ENCODE data around the gene CWC27.

The CWC27 gene

DNA sequence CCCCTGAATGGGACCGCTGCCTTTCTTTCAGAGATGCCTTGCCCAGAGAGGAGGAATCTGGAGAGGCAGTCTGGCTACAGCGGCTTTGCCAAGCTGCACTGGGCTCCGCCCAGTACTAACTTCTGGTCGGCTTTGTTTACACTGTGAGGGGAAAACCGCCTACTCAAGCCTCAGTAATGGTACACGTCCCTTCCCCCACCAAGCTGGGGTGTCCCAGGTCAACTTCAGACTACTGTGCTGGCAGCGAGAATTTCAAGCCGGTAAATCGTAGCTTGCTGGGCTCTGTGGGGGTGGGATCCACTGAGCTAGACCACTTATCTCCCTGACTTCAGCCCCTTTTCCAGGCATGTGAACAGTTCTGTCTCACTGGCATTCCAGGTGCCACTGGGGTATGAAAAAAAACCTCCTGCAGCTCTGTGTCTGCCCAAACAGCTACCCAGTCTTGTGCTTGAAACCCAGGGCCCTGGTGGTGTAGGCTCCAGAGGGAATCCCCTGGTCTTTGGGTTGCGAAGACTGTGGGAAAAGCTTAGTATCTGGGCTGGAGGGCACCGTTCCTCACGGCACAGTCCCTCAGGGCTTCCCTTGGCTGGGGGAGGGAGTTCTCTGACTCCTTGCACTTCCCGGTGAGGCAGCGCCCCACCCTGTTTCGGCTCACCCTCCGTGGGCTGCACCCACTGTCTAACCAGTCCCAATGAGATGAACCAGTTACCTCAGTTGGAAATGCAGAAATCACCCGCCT, 171.2 kb downstream of the CWC27 start:
- no peak for DNase-seq (ENCODE audit: extremely low read depth, insufficient read length)
- no peak overlapping the region for H3K4me3 ChIP-seq (replicated peaks; ENCODE audit: low read depth, low read length)
- TF ChIP-seq, protein P1, sequence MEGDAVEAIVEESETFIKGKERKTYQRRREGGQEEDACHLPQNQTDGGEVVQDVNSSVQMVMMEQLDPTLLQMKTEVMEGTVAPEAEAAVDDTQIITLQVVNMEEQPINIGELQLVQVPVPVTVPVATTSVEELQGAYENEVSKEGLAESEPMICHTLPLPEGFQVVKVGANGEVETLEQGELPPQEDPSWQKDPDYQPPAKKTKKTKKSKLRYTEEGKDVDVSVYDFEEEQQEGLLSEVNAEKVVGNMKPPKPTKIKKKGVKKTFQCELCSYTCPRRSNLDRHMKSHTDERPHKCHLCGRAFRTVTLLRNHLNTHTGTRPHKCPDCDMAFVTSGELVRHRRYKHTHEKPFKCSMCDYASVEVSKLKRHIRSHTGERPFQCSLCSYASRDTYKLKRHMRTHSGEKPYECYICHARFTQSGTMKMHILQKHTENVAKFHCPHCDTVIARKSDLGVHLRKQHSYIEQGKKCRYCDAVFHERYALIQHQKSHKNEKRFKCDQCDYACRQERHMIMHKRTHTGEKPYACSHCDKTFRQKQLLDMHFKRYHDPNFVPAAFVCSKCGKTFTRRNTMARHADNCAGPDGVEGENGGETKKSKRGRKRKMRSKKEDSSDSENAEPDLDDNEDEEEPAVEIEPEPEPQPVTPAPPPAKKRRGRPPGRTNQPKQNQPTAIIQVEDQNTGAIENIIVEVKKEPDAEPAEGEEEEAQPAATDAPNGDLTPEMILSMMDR (IDR thresholded peaks at IDR 0.05; ENCODE audit: insufficient read depth, low read length, poor library complexity, severe bottlenecking) = no peak
- H3K36me3 ChIP-seq (ENCODE audit: control insufficient read depth, insufficient read depth, low read length) = no peaks in the 10 kb centered on the region
- H3K27me3 ChIP-seq (replicated peaks; ENCODE audit: control insufficient read depth, insufficient read depth, low read length) = no peaks in the 10 kb centered on the region

- TF ChIP-seq, protein P1 (IDR thresholded peaks at IDR 0.05; ENCODE audit: insufficient read depth, low read length, poor library complexity, severe bottlenecking) = no peak
- Histone ChIP-seq H3K27me3 (replicated peaks; ENCODE audit: control insufficient read depth, insufficient read depth, low read length) (no peaks in the 10 kb centered on the region), H3K36me3 (ENCODE audit: control insufficient read depth, insufficient read depth, low read length) (no peaks in the 10 kb centered on the region), H3K4me3 (replicated peaks; ENCODE audit: low read depth, low read length) (no peak overlapping the region)
- DNase-seq (ENCODE audit: extremely low read depth, insufficient read length) = no peak
These were observed 173.7 kb downstream of the CWC27 start for GRCh38 chr5:64942460-64942859.

DNA sequence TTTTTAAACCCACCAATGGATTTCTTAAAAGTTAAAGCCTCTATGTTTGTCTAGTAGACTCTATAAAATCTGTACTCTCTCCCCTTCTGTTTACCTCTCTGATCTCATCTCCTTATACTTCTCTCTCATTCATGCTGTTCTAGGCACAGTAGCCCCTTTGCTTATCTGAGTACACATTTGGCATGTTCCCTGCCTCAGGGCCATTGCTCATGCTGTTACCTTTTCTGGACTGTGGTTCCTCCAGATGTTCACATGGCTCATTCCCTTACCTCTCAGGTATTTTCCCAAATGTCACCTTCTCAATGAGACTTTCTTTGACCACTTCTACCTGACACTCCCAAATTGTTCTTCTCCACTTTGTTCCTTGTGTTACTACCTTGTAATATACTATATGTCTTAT, 176.1 kb downstream of the CWC27 start:
- Histone ChIP-seq H3K36me3 (ENCODE audit: control insufficient read depth, insufficient read depth, low read length) (no peaks in the 10 kb centered on the region), H3K4me3 (replicated peaks; ENCODE audit: low read depth, low read length) (no peak overlapping the region), H3K27me3 (replicated peaks; ENCODE audit: control insufficient read depth, insufficient read depth, low read length) (no peaks in the 10 kb centered on the region)
- DNase-seq (ENCODE audit: extremely low read depth, insufficient read length) = no peak
- TF ChIP-seq, protein P1 (IDR thresholded peaks at IDR 0.05; ENCODE audit: insufficient read depth, low read length, poor library complexity, severe bottlenecking) = no peak

- H3K4me3 ChIP-seq (replicated peaks; ENCODE audit: low read depth, low read length) = no peak overlapping the region
- TF ChIP-seq, protein P1 (IDR thresholded peaks at IDR 0.05; ENCODE audit: insufficient read depth, low read length, poor library complexity, severe bottlenecking) = no peak
- H3K36me3 ChIP-seq (ENCODE audit: control insufficient read depth, insufficient read depth, low read length) = no peaks in the 10 kb centered on the region
- no peak for DNase-seq (ENCODE audit: extremely low read depth, insufficient read length)
- no peaks in the 10 kb centered on the region for H3K27me3 ChIP-seq (replicated peaks; ENCODE audit: control insufficient read depth, insufficient read depth, low read length)
These were observed 178.3 kb downstream of the CWC27 start for GRCh38 chr5:64947031-64947430.

DNA sequence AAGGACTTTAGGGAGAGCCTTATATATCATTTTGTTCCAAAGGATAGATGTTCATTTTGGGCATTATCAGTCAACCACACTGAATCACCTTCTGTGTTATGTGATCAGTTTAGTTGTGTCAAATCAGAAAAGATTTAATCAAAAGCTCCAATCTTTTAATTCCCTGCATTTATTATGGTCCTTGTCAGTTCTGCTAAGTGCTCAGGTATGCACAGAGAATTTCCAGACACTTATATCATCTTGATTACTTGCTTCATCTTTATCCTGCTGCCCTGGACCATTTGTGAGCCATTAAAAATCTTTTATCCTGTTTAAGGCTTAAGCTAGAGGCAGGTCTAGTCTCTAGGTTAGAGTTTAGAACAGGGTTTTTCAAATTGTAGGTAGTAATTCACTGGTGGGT, 179.1 kb downstream of the CWC27 start:
- no peak for DNase-seq (ENCODE audit: extremely low read depth, insufficient read length)
- TF ChIP-seq, protein P1 (IDR thresholded peaks at IDR 0.05; ENCODE audit: insufficient read depth, low read length, poor library complexity, severe bottlenecking) = no peak
- Histone ChIP-seq H3K27me3 (replicated peaks; ENCODE audit: control insufficient read depth, insufficient read depth, low read length) (no peaks in the 10 kb centered on the region), H3K36me3 (ENCODE audit: control insufficient read depth, insufficient read depth, low read length) (no peaks in the 10 kb centered on the region), H3K4me3 (replicated peaks; ENCODE audit: low read depth, low read length) (no peak overlapping the region)

DNA sequence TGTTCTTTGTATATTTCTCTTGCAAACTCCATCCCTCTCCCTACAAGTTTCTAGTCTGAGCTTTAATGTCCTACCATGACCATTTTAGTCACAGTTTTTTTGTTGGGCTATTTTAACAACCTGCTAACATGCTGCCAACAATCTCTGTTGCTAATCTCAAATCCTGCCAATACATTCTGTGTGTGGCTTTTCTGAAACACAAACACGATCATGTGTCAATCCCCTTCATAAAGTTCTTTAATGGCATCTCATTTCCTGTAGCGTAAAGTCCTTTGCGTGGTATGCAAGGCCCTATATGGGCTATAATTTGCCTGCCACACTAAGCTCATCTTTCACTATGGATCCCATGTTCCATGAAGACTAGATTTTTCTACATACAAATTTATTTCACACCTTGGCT, 180.6 kb downstream of the CWC27 start:
- TF ChIP-seq, protein P1 (IDR thresholded peaks at IDR 0.05; ENCODE audit: insufficient read depth, low read length, poor library complexity, severe bottlenecking) = no peak
- Histone ChIP-seq H3K4me3 (replicated peaks; ENCODE audit: low read depth, low read length) (no peak overlapping the region), H3K36me3 (ENCODE audit: control insufficient read depth, insufficient read depth, low read length) (no peaks in the 10 kb centered on the region), H3K27me3 (replicated peaks; ENCODE audit: control insufficient read depth, insufficient read depth, low read length) (no peaks in the 10 kb centered on the region)
- DNase-seq (ENCODE audit: extremely low read depth, insufficient read length) = no peak
